ENCODE data around the gene PKN2.

GRCh38 chr1:88650676-88651418, 33.2 kb upstream of the PKN2 start:
- no peak for TF ChIP-seq CTCF (conservative IDR thresholded peaks at IDR 0.05; ENCODE audit: low read depth in 2 of 2)
- no peak for TF ChIP-seq EZH2 (IDR thresholded peaks at IDR 0.05; ENCODE audit: low read depth, unreplicated experiment)
- TF ChIP-seq EZH2phosphoT487 (IDR thresholded peaks at IDR 0.05; ENCODE audit: unreplicated experiment): no peak
- TF ChIP-seq CREB1 (CRISPR knock-in tag; IDR thresholded peaks at IDR 0.05; ENCODE audit: low read depth): no peak
- TF ChIP-seq REST (IDR thresholded peaks at IDR 0.05; ENCODE audit: unreplicated experiment): no peak
- no peak for TF ChIP-seq POLR2AphosphoS5 (IDR thresholded peaks at IDR 0.05; ENCODE audit: low read depth)
- no peak for TF ChIP-seq ETS1 (IDR thresholded peaks at IDR 0.05)
- no peak for TF ChIP-seq JUNB (IDR thresholded peaks at IDR 0.05; ENCODE audit: unreplicated experiment)
- TF ChIP-seq NANOG (IDR thresholded peaks at IDR 0.05; ENCODE audit: borderline replicate concordance): no peak
- TF ChIP-seq STAT1 (IDR thresholded peaks at IDR 0.05; ENCODE audit: unreplicated experiment): no peak
- TF ChIP-seq ZNF331 (CRISPR knock-in tag; IDR thresholded peaks at IDR 0.05; ENCODE audit: low read depth): no peak
- no peak for TF ChIP-seq ZNF114 (CRISPR knock-in tag; IDR thresholded peaks at IDR 0.05)
- TF ChIP-seq ZNF462 (CRISPR knock-in tag; IDR thresholded peaks at IDR 0.05): no peak

Measured in GM23338 (cell line).